Measurements from ENCODE around the gene STAG3.

DNA sequence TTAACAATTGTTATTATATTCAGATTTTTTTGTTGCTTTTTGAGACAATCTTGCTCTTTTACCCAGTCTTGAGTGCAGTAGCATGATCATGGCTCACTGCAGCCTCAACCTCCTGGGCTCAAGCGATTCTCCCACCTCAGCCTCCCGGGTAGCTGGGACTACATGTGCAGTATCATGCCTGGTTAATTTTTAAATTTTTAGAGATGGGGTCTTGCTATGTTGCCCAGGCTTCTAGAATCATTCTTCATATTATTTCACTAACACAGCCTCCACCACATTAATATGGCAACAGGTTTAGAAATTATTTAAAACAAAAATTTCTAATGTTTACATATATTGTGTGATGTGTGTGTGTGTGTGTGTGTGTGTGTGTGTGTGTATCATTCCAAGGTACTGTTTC, 30.4 kb upstream of the STAG3 start:
- TF ChIP-seq POLR2AphosphoS5 (IDR thresholded peaks at IDR 0.05; ENCODE audit: low read depth, low read length) (no peak), SIN3A (IDR thresholded peaks at IDR 0.05; ENCODE audit: borderline replicate concordance, insufficient read depth, low read depth, low read length) (no peak), TCF7L2 (IDR thresholded peaks at IDR 0.05; ENCODE audit: low read depth, low read length) (no peak)
- TF ChIP-seq, protein P1, sequence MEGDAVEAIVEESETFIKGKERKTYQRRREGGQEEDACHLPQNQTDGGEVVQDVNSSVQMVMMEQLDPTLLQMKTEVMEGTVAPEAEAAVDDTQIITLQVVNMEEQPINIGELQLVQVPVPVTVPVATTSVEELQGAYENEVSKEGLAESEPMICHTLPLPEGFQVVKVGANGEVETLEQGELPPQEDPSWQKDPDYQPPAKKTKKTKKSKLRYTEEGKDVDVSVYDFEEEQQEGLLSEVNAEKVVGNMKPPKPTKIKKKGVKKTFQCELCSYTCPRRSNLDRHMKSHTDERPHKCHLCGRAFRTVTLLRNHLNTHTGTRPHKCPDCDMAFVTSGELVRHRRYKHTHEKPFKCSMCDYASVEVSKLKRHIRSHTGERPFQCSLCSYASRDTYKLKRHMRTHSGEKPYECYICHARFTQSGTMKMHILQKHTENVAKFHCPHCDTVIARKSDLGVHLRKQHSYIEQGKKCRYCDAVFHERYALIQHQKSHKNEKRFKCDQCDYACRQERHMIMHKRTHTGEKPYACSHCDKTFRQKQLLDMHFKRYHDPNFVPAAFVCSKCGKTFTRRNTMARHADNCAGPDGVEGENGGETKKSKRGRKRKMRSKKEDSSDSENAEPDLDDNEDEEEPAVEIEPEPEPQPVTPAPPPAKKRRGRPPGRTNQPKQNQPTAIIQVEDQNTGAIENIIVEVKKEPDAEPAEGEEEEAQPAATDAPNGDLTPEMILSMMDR (IDR thresholded peaks at IDR 0.05), result no peak
- TF ChIP-seq, protein P2, sequence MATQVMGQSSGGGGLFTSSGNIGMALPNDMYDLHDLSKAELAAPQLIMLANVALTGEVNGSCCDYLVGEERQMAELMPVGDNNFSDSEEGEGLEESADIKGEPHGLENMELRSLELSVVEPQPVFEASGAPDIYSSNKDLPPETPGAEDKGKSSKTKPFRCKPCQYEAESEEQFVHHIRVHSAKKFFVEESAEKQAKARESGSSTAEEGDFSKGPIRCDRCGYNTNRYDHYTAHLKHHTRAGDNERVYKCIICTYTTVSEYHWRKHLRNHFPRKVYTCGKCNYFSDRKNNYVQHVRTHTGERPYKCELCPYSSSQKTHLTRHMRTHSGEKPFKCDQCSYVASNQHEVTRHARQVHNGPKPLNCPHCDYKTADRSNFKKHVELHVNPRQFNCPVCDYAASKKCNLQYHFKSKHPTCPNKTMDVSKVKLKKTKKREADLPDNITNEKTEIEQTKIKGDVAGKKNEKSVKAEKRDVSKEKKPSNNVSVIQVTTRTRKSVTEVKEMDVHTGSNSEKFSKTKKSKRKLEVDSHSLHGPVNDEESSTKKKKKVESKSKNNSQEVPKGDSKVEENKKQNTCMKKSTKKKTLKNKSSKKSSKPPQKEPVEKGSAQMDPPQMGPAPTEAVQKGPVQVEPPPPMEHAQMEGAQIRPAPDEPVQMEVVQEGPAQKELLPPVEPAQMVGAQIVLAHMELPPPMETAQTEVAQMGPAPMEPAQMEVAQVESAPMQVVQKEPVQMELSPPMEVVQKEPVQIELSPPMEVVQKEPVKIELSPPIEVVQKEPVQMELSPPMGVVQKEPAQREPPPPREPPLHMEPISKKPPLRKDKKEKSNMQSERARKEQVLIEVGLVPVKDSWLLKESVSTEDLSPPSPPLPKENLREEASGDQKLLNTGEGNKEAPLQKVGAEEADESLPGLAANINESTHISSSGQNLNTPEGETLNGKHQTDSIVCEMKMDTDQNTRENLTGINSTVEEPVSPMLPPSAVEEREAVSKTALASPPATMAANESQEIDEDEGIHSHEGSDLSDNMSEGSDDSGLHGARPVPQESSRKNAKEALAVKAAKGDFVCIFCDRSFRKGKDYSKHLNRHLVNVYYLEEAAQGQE (IDR thresholded peaks at IDR 0.05; ENCODE audit: insufficient read depth in 1 of 2, low read depth in 2 of 2, low read length in 1 of 2), result no peak

Data from Panc1 (cell line).